ENCODE results near the gene DNLZ.

GRCh38 chr9:136329636-136330405, 33.7 kb downstream of the DNLZ start:
- TF ChIP-seq POLR2A (IDR thresholded peaks at IDR 0.05; ENCODE audit: low read depth, low read length) (no peak), TAF1 (IDR thresholded peaks at IDR 0.05; ENCODE audit: low read depth, low read length) (no peak), POLR2AphosphoS5 (IDR thresholded peaks at IDR 0.05; ENCODE audit: low read depth, low read length) (no peak), POU2F2 (IDR thresholded peaks at IDR 0.05; ENCODE audit: low read depth, low read length) (no peak)

Measured in GM12891 (cell line).